OCI-LY3 (cell line): ENCODE measurements around the gene CISD2.
"Not testable (repeated sequence)": the region's sequence is repeated elsewhere in the genome, so short reads cannot be mapped to it uniquely, and the experiment has no call there.

ENCODE experiments used
- H2AFZ ChIP-seq: fragments of 200-600, 300-600 bp; shearing (Covaris generic); 2 replicates; pipeline ENCODE4 v1.6.0; 2014; ENCODE audit warnings: antibody characterized with exemption, low read depth, low read length
- H3K27ac ChIP-seq: fragments of 200-600, 300-600 bp; sonication (generic); 2 replicates; pipeline ENCODE4 v1.5.1; 2014; ENCODE audit warnings: mild to moderate bottlenecking, low read length, moderate library complexity, mixed read lengths
- H3K27me3 ChIP-seq: fragments of 200-600, 300-600 bp; sonication (generic); 2 replicates; pipeline ENCODE4 v1.6.1; 2014; ENCODE audit warnings: low read depth, low read length, mixed read lengths
- H3K36me3 ChIP-seq: fragments of 200-600, 300-600 bp; sonication (generic); replicated peaks from 2 replicates; pipeline ENCODE3; 2014; ENCODE audit warnings: low read depth, low read length, mixed read lengths
- H3K4me1 ChIP-seq: fragments of 300-600, 200-600 bp; sonication (generic); 2 replicates; pipeline ENCODE4 v1.6.1; 2014; ENCODE audit warnings: low read length, mixed read lengths
- H3K4me2 ChIP-seq: fragments of 200-600, 300-600 bp; sonication (generic); 2 replicates; pipeline ENCODE4 v1.6.1; 2014; ENCODE audit warnings: low read length, mixed read lengths
- H3K4me3 ChIP-seq: fragments of 300-600, 200-600 bp; sonication (generic); 2 replicates; pipeline ENCODE4 v1.5.1; 2014; ENCODE audit warnings: antibody characterized with exemption, mild to moderate bottlenecking, low read length, moderate library complexity
- H3K79me2 ChIP-seq: fragments of 300-600, 200-600 bp; shearing (Covaris generic); 2 replicates; pipeline ENCODE4 v1.6.1; 2014; ENCODE audit warnings: mild to moderate bottlenecking, low read length, mixed read lengths
- H3K9ac ChIP-seq: fragments of 300-600, 200-600 bp; shearing (Covaris generic); 2 replicates; pipeline ENCODE4 v1.6.0; 2014; ENCODE audit warnings: mild to moderate bottlenecking, low read length, moderate library complexity
- H3K9me3 ChIP-seq: fragments of 200-600, 300-600 bp; shearing (Covaris generic); 2 replicates; pipeline ENCODE4 v1.6.1; 2014; ENCODE audit warnings: low read length, mixed read lengths; ENCODE audit not compliant: insufficient read depth
- H4K20me1 ChIP-seq: fragments of 200-600, 300-600 bp; sonication (generic); 2 replicates; pipeline ENCODE4 v1.6.1; 2016; ENCODE audit warnings: low read length, mixed read lengths; ENCODE audit not compliant: insufficient read depth
- CTCF ChIP-seq: fragments of 200-600, 300-600 bp; sonication (generic); IDR thresholded peaks from 2 replicates; pipeline ENCODE4 v1.5.1; 2014; ENCODE audit warnings: antibody characterized with exemption, low read length, low read depth
- EZH2phosphoT487 ChIP-seq: fragments of 200-600 bp; shearing (Covaris generic); IDR thresholded peaks from 2 replicates; pipeline ENCODE4 v1.6.1; 2018; ENCODE audit warnings: antibody characterized with exemption, mixed run types, low read depth

The CISD2 gene

GRCh38 chr4:102868781-102869568 is at the start of gene CISD2:
Gene CISD2, plus strand, starts transcription at chr4:102868992. Its CDS starts 93 bp downstream, at chr4:102869085.
- Histone ChIP-seq H4K20me1 (no peaks in the 10 kb centered on the region), H3K4me3 (peak within 1 kb of the TSS; percentile 93), H3K4me2 (peak within 1 kb of the TSS; percentile 84), H3K79me2 (peaks cover 90% of the 10 kb centered on the region), H2AFZ (peak within 1 kb of the TSS; percentile 82), H3K27ac (peak within 1 kb of the TSS; percentile 88), H3K36me3 (peaks cover 29% of the 10 kb centered on the region), H3K4me1 (peaks cover 24% of the 10 kb centered on the region), H3K27me3 (no peaks in the 10 kb centered on the region), H3K9ac (peak within 1 kb of the TSS; percentile 78), H3K9me3 (no peaks in the 10 kb centered on the region)
- TF ChIP-seq CTCF, result no peak
- TF ChIP-seq EZH2phosphoT487, result no peak

- H3K4me1 ChIP-seq, result peaks cover 36% of the 10 kb centered on the region
- not testable (repeated sequence) for H3K9me3 ChIP-seq, H3K27me3 ChIP-seq, H3K27ac ChIP-seq, H2AFZ ChIP-seq, H3K9ac ChIP-seq, H3K4me3 ChIP-seq, H3K4me2 ChIP-seq
- peaks cover 74% of the 10 kb centered on the region for H3K36me3 ChIP-seq
- peaks cover 100% of the 10 kb centered on the region for H3K79me2 ChIP-seq
- peaks cover 97% of the 10 kb centered on the region for H4K20me1 ChIP-seq
These were observed 49.7 kb upstream of the CISD2 start for GRCh38 chr4:102819100-102819499.

- H3K4me1 ChIP-seq, result peaks cover 42% of the 10 kb centered on the region
- no peak overlapping the region for H2AFZ ChIP-seq
- H3K4me2 ChIP-seq, result no peak overlapping the region
- no peak overlapping the region for H3K9ac ChIP-seq
- H3K27me3 ChIP-seq, result no peaks in the 10 kb centered on the region
- TF ChIP-seq CTCF (no peak), EZH2phosphoT487 (no peak)
- H4K20me1 ChIP-seq, result peaks cover 98% of the 10 kb centered on the region
- H3K27ac ChIP-seq, result no peak overlapping the region
- H3K9me3 ChIP-seq, result no peaks in the 10 kb centered on the region
- H3K79me2 ChIP-seq, result peaks cover 100% of the 10 kb centered on the region
- peaks cover 76% of the 10 kb centered on the region for H3K36me3 ChIP-seq
- no peak overlapping the region for H3K4me3 ChIP-seq
These were observed 49.0 kb upstream of the CISD2 start for GRCh38 chr4:102819588-102820365.

GRCh38 chr4:102823464-102823863 is 45.3 kb upstream of the CISD2 start:
- H3K4me3 ChIP-seq, result peak overlapping the region; percentile 98; the same call in 1 of the 2 replicates
- peaks cover 64% of the 10 kb centered on the region for H3K36me3 ChIP-seq
- peaks cover 90% of the 10 kb centered on the region for H3K79me2 ChIP-seq
- no peak overlapping the region for H2AFZ ChIP-seq
- no peak for TF ChIP-seq CTCF
- TF ChIP-seq EZH2phosphoT487, result no peak
- peak overlapping the region; percentile 95 for H3K4me2 ChIP-seq
- no peak overlapping the region for H3K27ac ChIP-seq
- no peak overlapping the region for H3K9ac ChIP-seq
- H3K4me1 ChIP-seq, result peaks cover 41% of the 10 kb centered on the region
- H3K9me3 ChIP-seq, result no peaks in the 10 kb centered on the region
- H3K27me3 ChIP-seq, result no peaks in the 10 kb centered on the region
- H4K20me1 ChIP-seq, result peaks cover 82% of the 10 kb centered on the region
